Bone marrow (tissue), 2 donors: ENCODE measurements around the gene AMOTL1.

Experiments
- DNase-seq, 2 donors: peaks; one replicate each; lab custom pipeline; 2025; lab: John Stamatoyannopoulos, UW

AMOTL1 gene

DNA sequence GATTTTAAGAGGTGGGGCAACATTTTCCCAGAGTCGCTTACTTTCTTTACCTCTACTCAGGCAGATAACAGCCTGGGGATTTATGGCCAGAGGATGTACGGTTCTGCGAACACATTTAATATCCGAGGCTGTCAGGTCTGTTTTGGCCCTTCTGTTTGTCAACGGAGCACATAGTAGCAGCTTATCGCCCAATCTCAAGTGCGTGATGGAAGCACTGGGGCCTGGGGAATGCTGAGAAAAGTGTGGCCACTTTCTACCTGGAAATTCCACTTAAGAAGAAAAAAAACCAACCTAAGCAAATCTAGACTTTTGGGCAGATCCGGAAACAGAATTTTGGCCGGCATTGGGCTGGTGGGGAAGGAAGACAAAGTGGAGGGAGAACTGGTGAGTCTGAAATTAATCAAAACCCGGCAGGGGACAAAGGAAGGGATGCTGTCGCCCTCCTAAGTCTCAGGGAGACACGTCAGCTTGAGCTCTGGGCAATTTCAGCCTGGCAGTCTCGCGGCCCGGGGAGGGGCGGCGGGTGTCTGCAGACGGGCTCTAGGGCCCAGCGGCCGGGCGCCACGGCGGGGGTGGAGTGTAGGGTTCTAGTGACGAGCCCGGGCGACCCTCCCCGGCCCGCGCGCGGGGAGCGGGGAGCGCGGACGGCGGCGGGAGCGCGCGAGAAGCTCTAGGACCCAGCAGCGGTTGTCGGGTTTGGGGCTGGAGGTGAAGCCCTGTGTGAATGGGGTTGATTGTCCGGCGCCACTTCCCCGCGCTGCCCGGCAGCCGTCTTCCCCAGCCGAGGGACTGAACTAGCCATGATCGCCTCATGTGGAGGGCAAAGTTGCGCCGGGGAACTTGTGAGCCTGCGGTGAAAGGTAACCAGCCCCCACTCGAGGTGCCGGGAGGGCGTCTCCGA lies at the start of gene AMOTL1:
Gene AMOTL1 (plus strand): TSS at position 656 of the 901 bp plus-strand sequence. CDS start 156 bp downstream, at position 812.
- peak in 1 of 2 donors; percentile 39 for DNase-seq

- no peak for DNase-seq
Measured at GRCh38 chr11:94719876-94720275, 48.3 kb upstream of the AMOTL1 start.

GRCh38 chr11:94721565-94722292 lies 46.4 kb upstream of the AMOTL1 start:
- no peak for DNase-seq

DNA sequence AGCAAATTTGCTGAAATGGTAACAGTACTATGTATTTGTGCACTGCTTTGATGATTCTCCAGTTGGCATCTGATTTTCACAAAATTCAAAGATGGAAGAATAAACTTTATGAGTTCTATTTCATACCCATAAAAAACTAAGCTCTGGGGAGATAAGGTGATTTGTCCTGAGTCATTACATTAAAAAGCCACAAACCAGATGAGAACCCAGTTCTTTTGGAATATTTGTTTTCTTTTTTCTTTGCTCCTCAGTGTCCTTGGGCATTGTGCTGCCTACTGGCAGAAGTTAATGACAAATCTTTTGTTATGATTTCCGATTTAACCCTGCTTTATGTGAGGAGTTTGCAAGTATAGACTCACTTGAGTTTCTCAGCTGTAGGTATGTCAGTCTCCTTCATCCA lies 45.4 kb upstream of the AMOTL1 start:
- no peak for DNase-seq

- no peak for DNase-seq
Measured at GRCh38 chr11:94725097-94725496, 43.1 kb upstream of the AMOTL1 start.

- DNase-seq, result no peak
Measured at GRCh38 chr11:94727819-94728218, 40.3 kb upstream of the AMOTL1 start.

DNA sequence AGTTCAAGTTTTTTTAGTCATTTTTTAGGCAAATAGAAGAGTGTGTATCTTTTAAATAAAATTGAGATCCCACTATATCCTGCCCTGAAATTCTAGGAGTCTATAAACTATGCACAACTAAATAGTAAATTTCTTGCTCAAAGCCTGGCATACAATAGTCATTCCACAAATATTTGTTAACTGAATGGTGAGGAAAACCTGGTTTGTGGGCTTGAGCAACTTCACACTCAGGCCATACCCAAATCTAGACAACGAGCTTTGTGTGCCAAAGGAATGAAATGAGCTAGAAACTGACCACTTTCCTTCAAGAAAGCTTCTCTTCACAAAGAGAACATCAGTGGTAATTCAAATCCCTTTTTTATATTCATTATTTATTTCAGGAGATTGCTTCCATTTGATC lies 39.6 kb upstream of the AMOTL1 start:
- DNase-seq, result no peak

DNA sequence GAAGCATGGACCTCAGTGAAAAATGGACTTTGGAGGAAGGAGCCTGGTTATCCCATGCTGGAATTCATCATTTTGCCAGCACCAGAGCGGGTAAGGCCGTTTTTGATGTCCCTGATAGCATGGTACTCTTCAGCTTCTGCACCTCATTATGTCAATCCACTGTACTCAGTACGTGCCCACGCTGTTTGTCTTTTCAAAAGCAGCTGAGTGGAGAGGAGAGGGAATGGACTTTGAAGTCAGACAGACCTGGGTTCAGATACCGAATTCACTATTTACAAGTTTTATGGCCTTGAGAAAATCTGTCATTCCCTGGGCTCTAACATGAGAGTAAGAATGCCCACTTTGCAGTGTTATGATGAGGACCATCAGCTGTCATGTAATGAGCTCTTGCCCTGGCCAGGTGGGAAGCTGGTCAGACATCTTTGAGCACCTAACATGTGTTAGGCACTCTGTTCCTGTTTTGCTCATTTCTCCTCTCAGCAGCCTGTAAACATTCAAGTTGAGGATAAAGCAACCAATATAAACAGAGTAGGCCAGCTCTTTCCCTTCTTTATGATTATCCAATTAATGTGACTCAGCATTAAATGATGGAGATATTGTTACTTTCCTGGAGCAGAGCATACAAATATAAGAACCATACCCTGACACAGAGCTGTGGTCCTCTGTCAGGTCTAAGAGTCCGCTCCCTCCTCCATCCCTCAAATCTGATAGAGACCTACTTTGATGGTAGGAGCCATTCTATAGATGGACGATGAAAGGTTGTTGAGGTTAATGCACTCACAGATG lies 39.0 kb upstream of the AMOTL1 start:
- DNase-seq, result no peak

GRCh38 chr11:94730153-94730552 lies 38.0 kb upstream of the AMOTL1 start:
- DNase-seq, result no peak

- no peak for DNase-seq
Measured at GRCh38 chr11:94731880-94732601, 36.1 kb upstream of the AMOTL1 start.

DNA sequence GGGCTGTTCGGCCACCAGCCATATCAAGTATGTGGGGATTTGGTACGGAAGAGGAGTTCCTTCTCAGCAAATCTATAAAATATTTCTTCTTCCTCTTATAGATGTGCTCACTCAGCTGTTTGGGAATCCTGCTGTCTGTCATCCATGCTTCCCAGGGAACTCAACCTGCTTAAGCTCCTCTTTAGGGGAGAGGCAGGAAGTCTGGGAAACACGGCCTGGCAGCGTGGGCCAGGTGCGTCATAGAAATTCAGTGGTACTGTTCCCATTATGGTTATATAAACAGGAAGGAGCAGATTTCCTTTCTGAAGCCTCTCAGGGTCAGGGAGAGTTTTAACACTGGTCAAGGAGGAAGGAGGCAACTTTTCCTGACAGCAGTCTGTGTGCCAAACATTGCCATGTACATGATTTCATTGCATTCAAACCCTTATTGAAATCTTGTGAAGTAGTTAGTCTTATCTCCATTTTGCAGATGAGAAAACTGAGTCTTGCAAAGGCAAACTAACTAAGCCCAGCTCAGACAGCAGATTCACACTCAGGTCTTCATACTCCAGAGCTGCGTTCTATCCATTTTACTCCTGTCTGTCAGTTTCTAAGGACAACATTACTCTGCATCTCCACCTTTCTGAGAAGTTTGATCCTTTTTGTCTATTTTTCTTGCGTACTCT lies 35.4 kb upstream of the AMOTL1 start:
- no peak for DNase-seq

DNA sequence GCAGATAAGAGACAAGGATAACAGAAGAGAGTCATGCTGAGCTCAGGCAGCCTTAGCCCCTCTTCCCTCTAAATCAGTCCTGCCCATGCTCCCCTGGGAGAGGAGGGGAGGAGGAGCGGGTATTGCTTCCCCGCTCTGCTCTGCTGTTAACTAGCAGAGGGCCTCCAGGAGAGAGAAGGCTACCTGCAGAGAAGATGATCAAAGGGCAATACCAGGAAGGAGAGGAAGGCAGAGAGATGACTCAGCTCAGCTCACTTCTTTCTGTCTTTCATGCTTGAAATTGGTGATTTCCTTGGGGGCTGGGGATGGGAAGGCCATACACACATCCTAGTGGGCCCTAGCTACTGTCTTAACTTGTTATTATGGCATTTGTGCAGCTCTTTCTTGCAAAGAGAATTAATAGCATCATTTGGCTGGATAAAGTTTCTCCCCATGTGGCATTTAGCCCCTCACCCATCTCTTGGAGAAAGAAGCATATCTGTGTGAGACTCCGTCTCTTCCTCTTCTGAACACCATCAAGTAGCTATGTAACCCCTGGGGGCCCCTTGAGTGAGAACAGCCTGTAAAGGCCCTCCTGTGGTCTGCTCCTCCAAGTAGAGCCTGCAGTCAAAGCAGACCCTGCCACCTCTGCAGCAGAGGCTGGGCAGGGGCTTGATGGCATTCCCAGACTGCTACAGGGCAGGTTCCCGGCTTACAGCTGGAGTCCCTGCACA lies 33.4 kb upstream of the AMOTL1 start:
- no peak for DNase-seq

GRCh38 chr11:94735907-94736306 lies 32.2 kb upstream of the AMOTL1 start:
- no peak for DNase-seq

DNA sequence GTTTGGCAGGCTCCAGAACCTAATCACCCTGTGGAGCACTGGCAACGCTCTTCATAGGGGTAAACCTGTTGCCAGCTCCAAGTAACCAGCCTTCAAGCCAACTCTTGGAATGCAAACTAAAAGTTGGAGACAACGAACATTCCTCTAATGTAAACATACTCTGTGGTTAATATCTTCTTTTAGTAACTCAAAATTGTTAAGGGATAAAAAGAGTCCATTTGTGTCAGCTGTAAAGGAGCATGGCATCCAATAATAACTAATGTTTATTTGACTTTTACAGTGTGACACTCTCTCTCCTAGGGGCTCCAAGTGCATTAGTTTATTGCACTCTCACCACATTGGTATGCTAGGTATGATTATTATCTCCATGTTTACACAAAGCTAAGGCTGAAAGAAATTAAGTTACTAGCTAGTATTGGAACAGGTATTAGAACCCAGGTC lies 31.0 kb upstream of the AMOTL1 start:
- no peak for DNase-seq

DNA sequence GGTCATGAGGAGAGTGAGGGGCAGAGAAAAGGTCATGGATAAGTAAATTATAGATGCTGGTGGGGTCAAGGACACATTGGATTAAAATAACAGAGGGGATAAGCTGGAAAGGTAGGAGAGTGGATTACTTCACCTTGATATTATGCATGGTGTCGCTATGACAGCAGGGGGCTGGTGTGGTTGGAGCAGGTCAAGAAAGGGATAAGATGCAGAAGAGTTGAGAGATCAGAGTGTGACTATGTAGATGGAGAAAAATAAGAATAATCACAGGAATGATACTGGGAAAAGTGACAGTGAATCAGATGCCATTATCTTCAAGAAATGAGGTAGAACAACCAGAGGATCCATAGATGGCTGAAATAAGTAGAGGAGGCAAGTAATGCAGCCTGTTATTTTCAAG lies 29.4 kb upstream of the AMOTL1 start:
- no peak for DNase-seq

GRCh38 chr11:94739331-94739730 lies 28.8 kb upstream of the AMOTL1 start:
- DNase-seq, result no peak

- no peak for DNase-seq
Measured at GRCh38 chr11:94740083-94741021, 27.8 kb upstream of the AMOTL1 start.

- no peak for DNase-seq
Measured at GRCh38 chr11:94741022-94741679, 27.0 kb upstream of the AMOTL1 start.

- no peak for DNase-seq
Measured at GRCh38 chr11:94742665-94743064, 25.5 kb upstream of the AMOTL1 start.
